ENCODE measurements around the gene KCMF1. TPM values are rescaled to one million over a fixed set of nuclear protein-coding genes. Genes with fewer than 3 reads are reported as not detected.

KCMF1 gene
- total and polyA plus RNA-seq, 4 donors: 10.5 to 45.4 (median 23.1) TPM

- WGBS: 94% methylated on average over 2 of the region's 2 CpGs
Observed at GRCh38 chr2:85033388-85033787, 62.4 kb downstream of the KCMF1 start.

More at GRCh38 chr2:85033388-85033787, 62.4 kb downstream of the KCMF1 start:
- no peak overlapping the region for H3K9ac ChIP-seq (ENCODE audit: low read depth in 1 of 2, low read length in 2 of 2)
- no peak for DNase-seq (ENCODE audit: low spot score)
- peaks cover 17 to 25% (median 22%) of the 10 kb centered on the region in 4 donors for H3K36me3 ChIP-seq (ENCODE audit: control insufficient read depth in 4 of 4, insufficient read depth in 3 of 4, low read depth in 1 of 4, low read length in 3 of 4)
- H3K27me3 ChIP-seq (ENCODE audit: control insufficient read depth in 4 of 4, insufficient read depth in 4 of 4, low read length in 3 of 4): no peaks in the 10 kb centered on the region
- peaks cover 0 to 6% (median 3%) of the 10 kb centered on the region in 4 donors for H3K4me1 ChIP-seq (ENCODE audit: control insufficient read depth in 4 of 4, insufficient read depth in 4 of 4, low read length in 3 of 4)
- H3K4me3 ChIP-seq (ENCODE audit: low read depth in 1 of 3, low read length in 3 of 3): no peak overlapping the region
- no peak overlapping the region for H3K27ac ChIP-seq (ENCODE audit: low read depth in 1 of 2, low read length in 2 of 2)
- no peaks in the 10 kb centered on the region for H3K9me3 ChIP-seq (ENCODE audit: control insufficient read depth in 4 of 4, low read length in 3 of 4)
- TF ChIP-seq SP1 (IDR thresholded peaks at IDR 0.05): no peak
- no peak for TF ChIP-seq RAD21 (IDR thresholded peaks at IDR 0.05)
- TF ChIP-seq HNF4A (conservative IDR thresholded peaks at IDR 0.05): no peak
- TF ChIP-seq, protein P1, sequence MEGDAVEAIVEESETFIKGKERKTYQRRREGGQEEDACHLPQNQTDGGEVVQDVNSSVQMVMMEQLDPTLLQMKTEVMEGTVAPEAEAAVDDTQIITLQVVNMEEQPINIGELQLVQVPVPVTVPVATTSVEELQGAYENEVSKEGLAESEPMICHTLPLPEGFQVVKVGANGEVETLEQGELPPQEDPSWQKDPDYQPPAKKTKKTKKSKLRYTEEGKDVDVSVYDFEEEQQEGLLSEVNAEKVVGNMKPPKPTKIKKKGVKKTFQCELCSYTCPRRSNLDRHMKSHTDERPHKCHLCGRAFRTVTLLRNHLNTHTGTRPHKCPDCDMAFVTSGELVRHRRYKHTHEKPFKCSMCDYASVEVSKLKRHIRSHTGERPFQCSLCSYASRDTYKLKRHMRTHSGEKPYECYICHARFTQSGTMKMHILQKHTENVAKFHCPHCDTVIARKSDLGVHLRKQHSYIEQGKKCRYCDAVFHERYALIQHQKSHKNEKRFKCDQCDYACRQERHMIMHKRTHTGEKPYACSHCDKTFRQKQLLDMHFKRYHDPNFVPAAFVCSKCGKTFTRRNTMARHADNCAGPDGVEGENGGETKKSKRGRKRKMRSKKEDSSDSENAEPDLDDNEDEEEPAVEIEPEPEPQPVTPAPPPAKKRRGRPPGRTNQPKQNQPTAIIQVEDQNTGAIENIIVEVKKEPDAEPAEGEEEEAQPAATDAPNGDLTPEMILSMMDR (IDR thresholded peaks at IDR 0.05; ENCODE audit: low read depth, low read length, missing input control): no peak
- TF ChIP-seq REST (IDR thresholded peaks at IDR 0.05): no peak
- TF ChIP-seq, protein P2, sequence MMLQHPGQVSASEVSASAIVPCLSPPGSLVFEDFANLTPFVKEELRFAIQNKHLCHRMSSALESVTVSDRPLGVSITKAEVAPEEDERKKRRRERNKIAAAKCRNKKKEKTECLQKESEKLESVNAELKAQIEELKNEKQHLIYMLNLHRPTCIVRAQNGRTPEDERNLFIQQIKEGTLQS (IDR thresholded peaks at IDR 0.05): no peak
- no peak for TF ChIP-seq ZBTB33 (IDR thresholded peaks at IDR 0.05)
- no peak for TF ChIP-seq GABPA (IDR thresholded peaks at IDR 0.05 in 1 of 2, conservative IDR thresholded peaks at IDR 0.05 in 1 of 2)
- no peak for TF ChIP-seq EGR1 (IDR thresholded peaks at IDR 0.05; ENCODE audit: low read depth in 2 of 2)
- no peak for TF ChIP-seq YY1 (IDR thresholded peaks at IDR 0.05)
